ENCODE data around the gene HTRA3. TPM values are rescaled to one million over a fixed set of nuclear protein-coding genes. Genes with fewer than 3 reads are reported as not detected.

The HTRA3 gene
- total and polyA plus RNA-seq, 2 of the 8 experiments (the other 6 are each of a cell fraction or from before 2014, with no cell fraction given): 3.2 to 5.8 TPM

GRCh38 chr4:8224975-8225625 lies 44.5 kb upstream of the HTRA3 start:
- Histone ChIP-seq H3K4me3 (ENCODE audit: extremely low read depth in 1 of 4, insufficient read depth in 2 of 4, low read depth in 3 of 4, low read length in 4 of 4) (no peak overlapping the region), H2BK20ac (ENCODE audit: low read length) (peak overlapping the region; percentile 90), H3K36me3 (ENCODE audit: control insufficient read depth in 2 of 4, insufficient read depth in 4 of 4, low read length in 3 of 4) (no peaks in the 10 kb centered on the region), H3K9ac (replicated peaks in 1 of 4; ENCODE audit: extremely low read depth in 1 of 4, low read depth in 3 of 4, low read length in 3 of 4) (no peak overlapping the region), H2AFZ (ENCODE audit: low read length) (peak overlapping the region; percentile 62; the same call in 1 of the 2 replicates), H2BK15ac (ENCODE audit: low read length) (peak overlapping the region; percentile 65; the same call in 1 of the 2 replicates), H2BK5ac (ENCODE audit: low read depth, low read length) (peak overlapping the region; percentile 88; the same call in 1 of the 2 replicates), H3K79me1 (ENCODE audit: low read depth, low read length) (no peaks in the 10 kb centered on the region), H3K4ac (replicated peaks; ENCODE audit: insufficient read length, low read depth, low read length) (peak overlapping the region; percentile 74), H2BK12ac (ENCODE audit: low read depth, low read length) (peak overlapping the region; percentile 90; the same call in 1 of the 2 replicates), H2BK120ac (replicated peaks; ENCODE audit: low read depth, low read length) (peak overlapping the region; percentile 63), H3K14ac (ENCODE audit: insufficient read length) (no peak overlapping the region), H3K23ac (ENCODE audit: insufficient read length) (no peak overlapping the region), H3K4me1 (replicated peaks in 1 of 4; ENCODE audit: control insufficient read depth in 3 of 4, insufficient read depth in 4 of 4, low read length in 3 of 4) (peaks cover 6 to 17% (median 11%) of the 10 kb centered on the region in 4 experiments), H3K56ac (replicated peaks; ENCODE audit: insufficient read length, low read depth, low read length) (peak overlapping the region; percentile 1), H2AK5ac (ENCODE audit: low read depth, low read length) (0 out of 2 replicates have a peak overlapping the region, but pooled peaks have one; percentile 39), H4K91ac (replicated peaks; ENCODE audit: insufficient read length, low read length) (peak overlapping the region; percentile 88), H3K18ac (ENCODE audit: extremely low read depth, low read length) (peak overlapping the region; percentile 81; the same call in 1 of the 2 replicates), H3K27ac (ENCODE audit: low read depth, low read length) (peak overlapping the region; percentile 7; the same call in 1 of the 2 replicates), H3K79me2 (ENCODE audit: control insufficient read depth in 1 of 2, insufficient read depth in 2 of 2, low read length in 2 of 2) (no peaks in the 10 kb centered on the region), H3K27me3 (replicated peaks in 1 of 4; ENCODE audit: control insufficient read depth in 3 of 4, extremely low read depth in 1 of 4, insufficient read depth in 3 of 4, low read length in 3 of 4) (no peaks in the 10 kb centered on the region; a peak in 1 of 7 replicates), H4K8ac (ENCODE audit: extremely low read depth, insufficient read depth, low read length) (no peak overlapping the region; the same call in 1 of the 2 replicates), H3K9me3 (ENCODE audit: insufficient read depth in 2 of 2, low read depth in 1 of 2, low read length in 1 of 2) (no peaks in the 10 kb centered on the region), H4K20me1 (replicated peaks in 1 of 2; ENCODE audit: control insufficient read depth in 1 of 2, insufficient read depth in 2 of 2, low read length in 2 of 2) (no peaks in the 10 kb centered on the region), H4K5ac (ENCODE audit: insufficient read length, low read depth, low read length) (no peak overlapping the region), H3K4me2 (ENCODE audit: insufficient read depth in 1 of 2, low read depth in 2 of 2, low read length in 2 of 2) (no peak overlapping the region), H3K23me2 (ENCODE audit: low read depth, low read length) (no peaks in the 10 kb centered on the region; the same call in 1 of the 2 replicates)
- CTCF ChIA-PET (ENCODE audit: partially characterized antibody): interaction anchor here (0.7 to 5.3 kb wide), 15 partner anchors 8 to 230 kb away, joined by 3 to 27 read pairs (median 3); no protein-coding TSS in a partner anchor
- FAIRE-seq (no peak), DNase-seq (ENCODE audit: low read depth in 1 of 2, low spot score in 2 of 2) (no peak)
- 86% methylated on average over 12 of the region's 12 CpGs; no CpG with 5 or more reads in 1 of the 2 experiments for WGBS, 2 experiments (ENCODE audit: extremely low coverage in 1 of 2, insufficient coverage in 1 of 2, insufficient read length in 1 of 2, insufficient replicate concordance in 2 of 2, low coverage in 1 of 2, low lambda C conversion rate in 2 of 2, missing lambda C conversion rate in 1 of 2)
- POLR2A ChIA-PET (ENCODE audit: partially characterized antibody): interaction anchor here (0.6 kb wide), 1 partner anchor 40 kb away, joined by 3 read pairs; no protein-coding TSS in a partner anchor
- TF ChIP-seq, protein P1, sequence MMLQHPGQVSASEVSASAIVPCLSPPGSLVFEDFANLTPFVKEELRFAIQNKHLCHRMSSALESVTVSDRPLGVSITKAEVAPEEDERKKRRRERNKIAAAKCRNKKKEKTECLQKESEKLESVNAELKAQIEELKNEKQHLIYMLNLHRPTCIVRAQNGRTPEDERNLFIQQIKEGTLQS (IDR thresholded peaks at IDR 0.05; ENCODE audit: insufficient read depth, low read depth, low read length): no peak
- TF ChIP-seq HDAC2 (IDR thresholded peaks at IDR 0.05; ENCODE audit: borderline replicate concordance in 1 of 2, low read depth in 2 of 2, low read length in 2 of 2) (no peak), EP300 (IDR thresholded peaks at IDR 0.05; ENCODE audit: borderline replicate concordance in 1 of 2, low read depth in 2 of 2, low read length in 2 of 2) (no peak), SP2 (IDR thresholded peaks at IDR 0.05; ENCODE audit: low read length) (no peak), HDAC6 (IDR thresholded peaks at IDR 0.05; ENCODE audit: low read depth, low read length) (no peak), CTBP2 (IDR thresholded peaks at IDR 0.05; ENCODE audit: borderline replicate concordance, insufficient read depth, insufficient read length, low read length) (no peak), CEBPB (IDR thresholded peaks at IDR 0.05; ENCODE audit: low read depth, low read length) (no peak), SP1 (IDR thresholded peaks at IDR 0.05; ENCODE audit: low read depth, low read length) (no peak), NANOG (IDR thresholded peaks at IDR 0.05; ENCODE audit: insufficient read depth, low read depth, low read length, poor library complexity, severe bottlenecking) (no peak)
- TF ChIP-seq, protein P2, sequence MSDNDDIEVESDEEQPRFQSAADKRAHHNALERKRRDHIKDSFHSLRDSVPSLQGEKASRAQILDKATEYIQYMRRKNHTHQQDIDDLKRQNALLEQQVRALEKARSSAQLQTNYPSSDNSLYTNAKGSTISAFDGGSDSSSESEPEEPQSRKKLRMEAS (IDR thresholded peaks at IDR 0.05): no peak

Measured in H1 (cell line).